HEK293T (cell line): ENCODE data around the gene HDAC9.

Source experiments
- CTCF ChIA-PET: fragments of 350-600 bp; formaldehyde crosslinking; extraction: SDS; loops from one replicate; lab custom pipeline; 2021; ENCODE audit warnings: antibody characterized with exemption, inconsistent platforms; lab: Yijun Ruan, JAX
- POLR2A ChIA-PET: fragments of 350-600 bp; formaldehyde crosslinking; extraction: SDS; loops from one replicate; lab custom pipeline; 2020; ENCODE audit warnings: antibody characterized with exemption, inconsistent platforms; lab: Yijun Ruan, JAX
- DNase-seq: peaks from one replicate; pipeline ENCODE4 v3.0.0; 2012; ENCODE audit warnings: mixed read lengths; ENCODE audit errors: extremely low spot score
- ARNT ChIP-seq: fragments of 450-650 bp; IDR thresholded peaks from 2 replicates; pipeline ENCODE4 v1.6.1; 2017; ENCODE audit warnings: mild to moderate bottlenecking
- BHLHE40 ChIP-seq: fragments of 450-650 bp; IDR thresholded peaks from 2 replicates; pipeline ENCODE4 v1.6.1; 2016; ENCODE audit warnings: mild to moderate bottlenecking, moderate library complexity, borderline replicate concordance
- CTBP1 ChIP-seq: fragments of 450-650 bp; IDR thresholded peaks from 2 replicates; pipeline ENCODE4 v1.6.1; 2016; ENCODE audit warnings: borderline replicate concordance
- ELF4 ChIP-seq: fragments of 450-650 bp; IDR thresholded peaks from 2 replicates; pipeline ENCODE4 v1.6.1; 2017; ENCODE audit warnings: antibody characterized with exemption
- FOXA1 ChIP-seq: fragments of 450-650 bp; IDR thresholded peaks from 2 replicates; pipeline ENCODE4 v1.6.1; 2016; ENCODE audit warnings: mild to moderate bottlenecking
- FOXK2 ChIP-seq: fragments of 450-650 bp; IDR thresholded peaks from 2 replicates; pipeline ENCODE4 v1.6.1; 2016; ENCODE audit warnings: mild to moderate bottlenecking
- FOXM1 ChIP-seq: fragments of 450-650 bp; IDR thresholded peaks from 2 replicates; pipeline ENCODE4 v1.6.1; 2017; ENCODE audit warnings: mild to moderate bottlenecking, borderline replicate concordance
- HDGF ChIP-seq: fragments of 450-650 bp; IDR thresholded peaks from 2 replicates; pipeline ENCODE4 v1.6.1; 2017; ENCODE audit warnings: antibody characterized with exemption, borderline replicate concordance
- L3MBTL2 ChIP-seq: fragments of 450-650 bp; conservative IDR thresholded peaks from 2 replicates; pipeline ENCODE4 v1.6.1; 2016; ENCODE audit warnings: mild to moderate bottlenecking
- LEF1 ChIP-seq: fragments of 450-650 bp; IDR thresholded peaks from 2 replicates; pipeline ENCODE4 v1.6.1; 2017; ENCODE audit warnings: mild to moderate bottlenecking, borderline replicate concordance
- NFRKB ChIP-seq: fragments of 450-650 bp; IDR thresholded peaks from 2 replicates; pipeline ENCODE4 v1.6.1; 2016; ENCODE audit warnings: mild to moderate bottlenecking, moderate library complexity
- PKNOX1 ChIP-seq: fragments of 450-650 bp; IDR thresholded peaks from 2 replicates; pipeline ENCODE4 v1.6.1; 2016
- SP1 ChIP-seq: fragments of 450-650 bp; IDR thresholded peaks from 2 replicates; pipeline ENCODE4 v1.6.1; 2017
- SUZ12 ChIP-seq: fragments of 450-650 bp; IDR thresholded peaks from 2 replicates; pipeline ENCODE4 v1.6.1; 2016; ENCODE audit warnings: mild to moderate bottlenecking
- TARDBP ChIP-seq: fragments of 450-650 bp; IDR thresholded peaks from 2 replicates; pipeline ENCODE4 v1.6.1; 2016
- ZNF384 ChIP-seq: fragments of 450-650 bp; IDR thresholded peaks from 2 replicates; pipeline ENCODE4 v1.6.1; 2016

Gene HDAC9

GRCh38 chr7:18558503-18558902 lies 63.0 kb downstream of the HDAC9 start:
- CTCF ChIA-PET = no interaction called here
- DNase-seq = no peak
- POLR2A ChIA-PET = no interaction called here
- TF ChIP-seq CTBP1 (no peak), HDGF (no peak)

- POLR2A ChIA-PET = no interaction called here
- CTCF ChIA-PET = no interaction called here
- no peak for DNase-seq
- no peak for TF ChIP-seq NFRKB
- TF ChIP-seq FOXA1 = no peak
These were observed 63.4 kb downstream of the HDAC9 start for GRCh38 chr7:18558910-18559309.

GRCh38 chr7:18559756-18560155 lies 64.2 kb downstream of the HDAC9 start:
- CTCF ChIA-PET = no interaction called here

DNA sequence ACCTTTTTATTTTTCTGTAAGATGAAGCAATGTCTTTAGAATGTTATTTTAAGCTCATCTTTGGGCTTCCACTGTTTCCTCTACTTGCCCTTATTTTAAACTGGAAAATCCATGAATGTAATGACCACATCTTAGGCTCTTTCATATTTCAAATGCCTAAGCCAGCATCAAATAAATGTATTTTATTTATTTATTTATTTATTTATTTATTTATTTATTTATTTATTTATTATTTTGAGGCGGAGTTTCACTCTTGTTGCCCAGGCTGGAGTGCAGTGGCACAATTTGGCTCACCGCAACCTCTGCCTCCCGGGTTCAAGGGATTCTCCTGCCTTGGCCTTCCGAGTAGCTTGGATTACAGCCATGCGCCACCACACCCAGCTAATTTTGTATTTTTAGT lies 69.2 kb downstream of the HDAC9 start:
- no peak for DNase-seq
- TF ChIP-seq ELF4 (no peak), SP1 (no peak), LEF1 (no peak)
- CTCF ChIA-PET = interaction anchor here (0.6 to 1.1 kb wide), 5 partner anchors 10 to 926 kb away, joined by 3 to 6 read pairs (median 3); no protein-coding TSS in a partner anchor
- POLR2A ChIA-PET = no interaction called here

More at GRCh38 chr7:18559756-18560155, 64.2 kb downstream of the HDAC9 start:
- TF ChIP-seq FOXM1 (no peak), BHLHE40 (no peak), CTBP1 (no peak), ELF4 (no peak), SUZ12 (no peak), PKNOX1 (no peak), HDGF (no peak), FOXA1 (no peak), NFRKB (no peak)
- POLR2A ChIA-PET = no interaction called here
- no peak for DNase-seq

- no peak for DNase-seq
- POLR2A ChIA-PET = no interaction called here
- TF ChIP-seq BHLHE40 (no peak), FOXK2 (no peak)
- CTCF ChIA-PET = interaction anchor here (1.1 kb wide), 1 partner anchor 44 kb away, joined by 3 read pairs; no protein-coding TSS in a partner anchor
These were observed 69.8 kb downstream of the HDAC9 start for GRCh38 chr7:18565337-18565736.

GRCh38 chr7:18566205-18566604 lies 70.7 kb downstream of the HDAC9 start:
- CTCF ChIA-PET = no interaction called here
- POLR2A ChIA-PET = interaction anchor here (0.6 kb wide), 1 partner anchor 472 kb away, joined by 3 read pairs; no protein-coding TSS in a partner anchor
- DNase-seq = no peak
- TF ChIP-seq HDGF (no peak), PKNOX1 (no peak), FOXK2 (no peak), BHLHE40 (no peak), ELF4 (no peak), FOXA1 (no peak), LEF1 (no peak), ZNF384 (no peak)

- ChIA-PET POLR2A (no interaction called here), CTCF (interaction anchor here (0.7 kb wide), 1 partner anchor 887 kb away, joined by 3 read pairs; no protein-coding TSS in a partner anchor)
- no peak for TF ChIP-seq ZNF384
- TF ChIP-seq BHLHE40 = no peak
- TF ChIP-seq NFRKB = no peak
- no peak for TF ChIP-seq L3MBTL2
- no peak for TF ChIP-seq TARDBP
- no peak for TF ChIP-seq SUZ12
- TF ChIP-seq ELF4 = no peak
- TF ChIP-seq FOXM1 = no peak
- TF ChIP-seq FOXA1 = no peak
- no peak for TF ChIP-seq CTBP1
- no peak for TF ChIP-seq PKNOX1
- TF ChIP-seq LEF1 = no peak
- TF ChIP-seq FOXK2 = no peak
- no peak for TF ChIP-seq HDGF
- DNase-seq = no peak
These were observed 71.3 kb downstream of the HDAC9 start for GRCh38 chr7:18566829-18567228.

GRCh38 chr7:18570441-18570840 lies 74.9 kb downstream of the HDAC9 start:
- TF ChIP-seq ARNT (no peak), HDGF (no peak), LEF1 (no peak)
- DNase-seq = no peak
- ChIA-PET CTCF (interaction anchor here (1.0 kb wide), 1 partner anchor 217 kb away, joined by 3 read pairs; no protein-coding TSS in a partner anchor), POLR2A (no interaction called here)
